Thoracic aorta (tissue), 2 donors: Measurements from ENCODE around the gene CD6. TPM values are rescaled to one million over a fixed set of nuclear protein-coding genes. Genes with fewer than 3 reads are reported as not detected.

ENCODE experiments used
- ATAC-seq: fragments of 150-250 bp; one replicate; pipeline ENCODE4 v1.8.0; 2017; ENCODE audit warnings: low read depth; ENCODE audit not compliant: insufficient number of reproducible peaks, low FRiP score
- DNase-seq: peaks from one replicate; pipeline ENCODE4 v3.0.0-alpha.2; 2020; ENCODE audit warnings: low spot score
- H3K27ac ChIP-seq, 2 donors: fragments of 200-600 bp; sonication (generic); 1 replicate in 1 of 2; 2 replicates in 1 of 2; pipeline ENCODE4 v1.5.1; 2016; ENCODE audit warnings: mild to moderate bottlenecking in 2 of 2, moderate library complexity in 2 of 2
- H3K27me3 ChIP-seq: fragments of 200-600 bp; sonication (generic); replicated peaks from 2 replicates; pipeline ENCODE4 v1.6.0; 2016; ENCODE audit warnings: mild to moderate bottlenecking; ENCODE audit not compliant: insufficient read depth
- H3K36me3 ChIP-seq: fragments of 200-600 bp; sonication (generic); one replicate; pipeline ENCODE4 v1.5.1; 2016
- H3K4me1 ChIP-seq, 2 donors: fragments of 200-600 bp; sonication (generic); 1 replicate in 1 of 2; 2 replicates in 1 of 2; pipeline versions ENCODE4 v1.5.1 to v1.6.0; 2016; ENCODE audit warnings: low read depth in 2 of 2, mild to moderate bottlenecking in 1 of 2; ENCODE audit not compliant: control insufficient read depth in 1 of 2
- H3K4me3 ChIP-seq: fragments of 200-600 bp; sonication (generic); 2 replicates; pipeline ENCODE4 v1.5.1; 2016; ENCODE audit warnings: mild to moderate bottlenecking
- H3K9me3 ChIP-seq: fragments of 200-600 bp; sonication (generic); 2 replicates; pipeline ENCODE4 v1.5.1; 2016
- total RNA-seq, 2 donors: library from RNA; depleted of rRNA; stranded (reverse); fragments of >200 nt; gene quantifications; one replicate each; pipeline versions ENCODE4 v1.1.0 to v1.2.3, GENCODE V29; 2016
- TF ChIP-seq, protein P1 (sequence below): fragments of 200-600 bp; sonication (generic); IDR thresholded peaks from one replicate; pipeline ENCODE4 v1.5.1; 2019; ENCODE audit warnings: antibody characterized with exemption

The CD6 gene
- total RNA-seq, 2 donors from 2014 or later = 2.2 to 3.3 TPM

DNA sequence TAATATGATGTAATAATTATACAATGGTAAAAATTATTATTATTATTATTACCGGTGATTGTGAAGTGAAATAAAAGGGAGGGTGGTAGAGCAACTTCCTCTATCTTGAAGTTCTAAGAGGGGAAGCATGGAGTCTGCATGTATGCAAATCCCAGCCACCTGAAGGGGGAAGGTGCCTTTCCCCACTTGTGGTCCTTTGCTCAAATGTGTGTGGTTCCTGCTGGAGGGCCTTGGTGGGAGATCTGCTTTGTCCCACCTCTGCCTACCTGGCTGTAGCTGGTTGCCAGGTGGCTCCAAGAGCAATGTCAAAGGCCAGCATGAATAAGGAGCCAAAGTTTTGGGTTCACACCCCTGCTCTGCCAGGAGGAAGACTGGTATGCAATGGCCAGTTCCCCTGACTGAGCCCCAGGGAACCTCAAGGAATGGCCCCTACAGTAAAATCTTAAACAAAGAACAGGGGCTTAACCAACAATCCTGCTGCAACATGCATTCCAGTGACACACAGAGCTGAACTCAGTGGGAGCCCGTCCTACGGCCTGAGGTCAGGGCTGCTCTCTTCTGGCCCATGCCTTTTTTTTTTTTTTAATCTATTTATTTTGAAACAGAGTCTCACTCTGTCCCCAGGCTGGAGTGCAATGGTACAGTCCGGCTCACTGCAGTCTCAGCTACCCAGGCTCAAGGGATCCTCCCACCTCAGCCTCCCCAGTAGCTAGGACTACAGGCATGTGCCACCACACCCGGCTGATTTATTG, 38.7 kb upstream of the CD6 start:
- TF ChIP-seq, protein P1, sequence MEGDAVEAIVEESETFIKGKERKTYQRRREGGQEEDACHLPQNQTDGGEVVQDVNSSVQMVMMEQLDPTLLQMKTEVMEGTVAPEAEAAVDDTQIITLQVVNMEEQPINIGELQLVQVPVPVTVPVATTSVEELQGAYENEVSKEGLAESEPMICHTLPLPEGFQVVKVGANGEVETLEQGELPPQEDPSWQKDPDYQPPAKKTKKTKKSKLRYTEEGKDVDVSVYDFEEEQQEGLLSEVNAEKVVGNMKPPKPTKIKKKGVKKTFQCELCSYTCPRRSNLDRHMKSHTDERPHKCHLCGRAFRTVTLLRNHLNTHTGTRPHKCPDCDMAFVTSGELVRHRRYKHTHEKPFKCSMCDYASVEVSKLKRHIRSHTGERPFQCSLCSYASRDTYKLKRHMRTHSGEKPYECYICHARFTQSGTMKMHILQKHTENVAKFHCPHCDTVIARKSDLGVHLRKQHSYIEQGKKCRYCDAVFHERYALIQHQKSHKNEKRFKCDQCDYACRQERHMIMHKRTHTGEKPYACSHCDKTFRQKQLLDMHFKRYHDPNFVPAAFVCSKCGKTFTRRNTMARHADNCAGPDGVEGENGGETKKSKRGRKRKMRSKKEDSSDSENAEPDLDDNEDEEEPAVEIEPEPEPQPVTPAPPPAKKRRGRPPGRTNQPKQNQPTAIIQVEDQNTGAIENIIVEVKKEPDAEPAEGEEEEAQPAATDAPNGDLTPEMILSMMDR = no peak
- H3K36me3 ChIP-seq = no peaks in the 10 kb centered on the region
- no peaks in the 10 kb centered on the region for H3K4me1 ChIP-seq
- no peak overlapping the region for H3K27ac ChIP-seq
- ATAC-seq = no peak
- H3K9me3 ChIP-seq = no peaks in the 10 kb centered on the region
- no peak for DNase-seq
- H3K27me3 ChIP-seq = no peaks in the 10 kb centered on the region
- H3K4me3 ChIP-seq = no peak overlapping the region

DNA sequence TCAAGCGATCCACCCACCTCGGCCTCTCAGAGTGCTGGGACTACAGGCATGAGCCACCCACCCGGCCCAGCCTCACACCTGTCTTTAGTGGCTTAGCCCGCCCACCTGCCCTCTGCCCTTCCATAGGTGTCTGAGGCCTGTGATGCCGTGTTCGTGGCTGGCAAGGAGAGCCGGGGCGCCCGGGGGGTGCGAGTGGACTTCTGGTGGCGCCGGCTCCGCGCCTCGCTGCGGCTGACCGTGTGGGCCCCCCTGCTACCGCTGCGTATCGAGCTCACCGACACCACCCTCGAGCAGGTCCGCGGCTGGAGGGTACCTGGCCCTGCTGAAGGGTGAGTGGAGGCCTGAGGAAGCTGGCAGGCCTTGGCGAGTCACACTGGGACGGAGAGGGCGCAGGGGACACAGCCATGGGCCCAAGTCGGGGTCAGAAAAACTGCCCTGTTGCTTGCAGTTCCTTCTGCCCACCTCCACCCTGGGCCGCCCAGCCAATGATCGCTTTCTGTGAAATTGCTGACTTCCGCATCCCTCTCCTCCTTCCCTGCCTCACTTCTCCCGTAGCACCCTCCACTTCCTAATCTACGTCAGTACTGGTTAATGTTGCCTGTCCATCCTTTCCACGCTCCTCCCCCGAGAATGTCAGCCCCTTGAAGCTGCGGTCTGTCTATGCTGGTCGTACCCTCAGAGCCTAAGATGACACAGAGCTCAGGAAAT, 37.9 kb upstream of the CD6 start:
- H3K27me3 ChIP-seq = no peaks in the 10 kb centered on the region
- DNase-seq = no peak
- H3K36me3 ChIP-seq = peaks cover under 1% of the 10 kb centered on the region
- no peak overlapping the region for H3K27ac ChIP-seq
- TF ChIP-seq, protein P1 = no peak
- H3K9me3 ChIP-seq = no peaks in the 10 kb centered on the region
- no peak for ATAC-seq
- H3K4me1 ChIP-seq = no peaks in the 10 kb centered on the region
- H3K4me3 ChIP-seq = no peak overlapping the region

DNA sequence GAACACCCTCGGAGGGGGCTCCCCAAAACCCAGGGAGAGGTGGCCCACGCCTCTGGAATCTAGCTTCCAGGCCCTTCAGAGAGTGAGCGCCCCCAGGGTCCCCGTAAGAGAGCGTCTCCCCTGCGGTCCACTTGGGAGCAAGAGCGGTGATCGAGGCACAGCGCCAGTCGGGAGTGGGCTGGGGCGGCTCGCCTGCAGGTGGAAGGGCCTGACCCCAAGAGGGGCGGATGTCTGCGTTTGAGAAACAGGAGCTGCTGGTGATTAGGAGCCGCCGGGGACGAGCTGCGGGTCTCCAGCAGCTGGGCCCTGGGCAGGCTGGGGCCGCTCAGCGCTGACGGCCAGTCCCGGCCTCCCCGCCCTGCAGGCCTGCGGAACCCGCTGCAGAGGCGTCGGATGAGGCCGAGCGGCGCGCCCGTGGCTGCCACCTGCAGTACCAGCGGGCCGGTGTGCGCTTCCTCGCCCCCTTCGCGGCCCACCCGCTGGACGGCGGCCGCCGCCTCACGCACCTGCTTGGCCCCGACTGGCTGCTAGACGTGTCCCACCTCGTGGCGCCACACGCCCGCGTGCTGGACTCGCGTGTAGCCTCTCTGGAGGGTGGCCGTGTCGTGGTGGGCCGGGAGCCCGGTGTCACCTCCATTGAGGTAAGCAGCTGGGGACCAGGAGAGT, 37.2 kb upstream of the CD6 start:
- ATAC-seq (no peak), DNase-seq (no peak)
- peaks cover 3% of the 10 kb centered on the region for H3K36me3 ChIP-seq
- no peak overlapping the region for H3K27ac ChIP-seq
- H3K4me3 ChIP-seq = no peak overlapping the region
- no peaks in the 10 kb centered on the region for H3K4me1 ChIP-seq
- no peaks in the 10 kb centered on the region for H3K27me3 ChIP-seq
- TF ChIP-seq, protein P1 = no peak
- no peaks in the 10 kb centered on the region for H3K9me3 ChIP-seq

DNA sequence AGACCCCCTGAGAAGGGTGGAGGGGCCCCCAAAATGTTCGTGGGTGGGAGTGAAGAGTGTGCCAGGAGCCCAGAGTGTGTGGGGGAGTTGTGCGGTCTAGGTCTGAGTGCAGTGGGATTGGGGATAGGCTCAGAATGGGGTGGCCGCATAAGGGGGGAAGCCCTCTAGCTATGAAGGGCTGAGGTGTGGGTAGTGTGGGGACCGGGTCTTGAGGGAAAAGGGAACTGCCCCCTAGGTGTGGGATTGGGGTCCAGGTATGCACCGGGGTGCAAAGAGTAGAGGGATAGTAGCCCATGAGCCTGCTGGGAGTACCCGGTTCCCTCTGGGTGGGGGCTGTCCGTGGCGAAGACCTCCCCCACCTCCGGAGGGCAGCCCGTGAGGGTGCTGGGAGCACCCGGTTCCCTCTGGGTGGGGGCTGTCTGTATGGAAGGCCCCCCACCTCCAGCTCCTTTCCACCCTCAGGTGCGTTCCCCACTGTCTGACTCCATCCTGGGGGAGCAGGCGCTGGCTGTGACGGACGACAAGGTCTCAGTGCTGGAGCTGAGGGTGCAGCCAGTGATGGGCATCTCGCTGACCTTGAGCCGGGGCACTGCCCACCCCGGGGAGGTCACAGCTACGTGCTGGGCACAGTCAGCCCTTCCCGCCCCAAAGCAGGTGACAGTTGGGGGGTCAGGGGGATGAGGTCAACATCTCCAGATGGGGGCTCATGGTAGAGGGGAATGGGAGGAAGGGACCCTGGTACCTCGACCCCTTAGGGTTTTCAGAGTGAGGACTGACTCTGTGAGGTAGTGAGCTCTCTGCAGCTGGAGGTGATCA, 36.5 kb upstream of the CD6 start:
- ATAC-seq = no peak

More for the DNA sequence above, 36.5 kb upstream of the CD6 start:
- Histone ChIP-seq H3K27me3 (no peaks in the 10 kb centered on the region), H3K9me3 (no peaks in the 10 kb centered on the region), H3K4me3 (no peak overlapping the region), H3K27ac (no peak overlapping the region), H3K36me3 (peaks cover 5% of the 10 kb centered on the region), H3K4me1 (no peaks in the 10 kb centered on the region)
- TF ChIP-seq, protein P1 = no peak
- DNase-seq = no peak
